Stimulated activated CD8-positive, alpha-beta memory T cell treated with anti-CD3 and anti-CD28 coated beads, Interleukin-15, amount 100 ng/mL, for 48 hours (primary cell): ENCODE results near the gene TMEM258.
A peak's percentile ranks its signal among the peaks of the same experiment; 100 is the strongest.

ENCODE experiments used
- DNase-seq, 2 donors: peaks; one replicate each; pipeline ENCODE4 v3.0.0-alpha.2; 2020; ENCODE audit warnings: low read depth in 2 of 2

TMEM258 gene

DNA sequence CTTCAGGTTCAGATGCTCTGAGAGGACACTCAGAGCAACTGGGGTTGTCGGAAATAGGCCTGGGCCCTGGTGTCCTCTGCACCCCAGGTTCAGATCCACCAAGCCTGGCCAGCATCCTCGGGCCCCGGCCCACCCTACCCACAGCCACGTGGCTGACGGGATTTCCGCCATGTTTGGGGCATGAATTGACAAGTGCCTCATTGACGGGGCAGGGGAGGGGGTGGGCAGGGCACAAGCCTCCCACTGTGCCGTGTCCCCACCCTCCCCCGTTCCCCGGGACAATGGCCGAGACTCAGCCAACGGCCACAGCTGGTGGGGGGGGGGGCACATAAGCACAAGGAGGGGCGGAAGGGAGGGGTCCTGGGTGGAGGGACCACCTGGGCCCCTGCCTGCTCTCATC lies 31.5 kb downstream of the TMEM258 start:
- no peak for DNase-seq

DNA sequence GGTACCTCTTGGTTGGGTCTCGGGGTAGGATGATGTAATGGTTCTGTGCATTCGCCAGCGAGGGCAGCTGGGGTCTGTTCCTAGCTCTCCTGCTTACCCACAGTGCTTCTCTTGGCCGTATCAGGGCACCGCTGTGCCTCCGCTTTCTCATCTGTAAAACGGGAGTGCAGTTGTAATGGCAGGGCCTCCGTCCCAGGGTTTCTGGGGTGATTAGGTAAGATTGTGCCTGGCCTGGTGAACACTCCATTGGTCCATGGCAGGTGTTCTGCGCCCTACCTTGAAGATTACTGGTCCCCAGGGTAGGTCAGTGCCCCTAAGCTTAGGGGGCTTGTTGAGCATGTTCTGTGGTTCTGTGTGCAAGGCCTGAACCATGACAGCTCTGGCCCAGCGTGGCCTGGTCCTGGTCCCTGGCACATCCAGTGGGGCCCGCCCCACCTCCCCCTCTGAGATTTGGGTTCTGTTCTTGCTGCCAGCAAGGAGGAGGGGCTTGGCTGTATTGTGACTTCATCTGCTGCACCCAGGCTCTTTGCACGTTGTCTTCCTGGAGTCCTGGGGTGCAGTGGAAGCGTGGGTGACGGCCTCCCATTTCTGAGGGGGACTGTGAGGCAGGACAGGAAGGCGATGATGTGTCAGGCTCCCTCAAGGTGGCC lies 35.1 kb downstream of the TMEM258 start:
- DNase-seq = no peak

DNA sequence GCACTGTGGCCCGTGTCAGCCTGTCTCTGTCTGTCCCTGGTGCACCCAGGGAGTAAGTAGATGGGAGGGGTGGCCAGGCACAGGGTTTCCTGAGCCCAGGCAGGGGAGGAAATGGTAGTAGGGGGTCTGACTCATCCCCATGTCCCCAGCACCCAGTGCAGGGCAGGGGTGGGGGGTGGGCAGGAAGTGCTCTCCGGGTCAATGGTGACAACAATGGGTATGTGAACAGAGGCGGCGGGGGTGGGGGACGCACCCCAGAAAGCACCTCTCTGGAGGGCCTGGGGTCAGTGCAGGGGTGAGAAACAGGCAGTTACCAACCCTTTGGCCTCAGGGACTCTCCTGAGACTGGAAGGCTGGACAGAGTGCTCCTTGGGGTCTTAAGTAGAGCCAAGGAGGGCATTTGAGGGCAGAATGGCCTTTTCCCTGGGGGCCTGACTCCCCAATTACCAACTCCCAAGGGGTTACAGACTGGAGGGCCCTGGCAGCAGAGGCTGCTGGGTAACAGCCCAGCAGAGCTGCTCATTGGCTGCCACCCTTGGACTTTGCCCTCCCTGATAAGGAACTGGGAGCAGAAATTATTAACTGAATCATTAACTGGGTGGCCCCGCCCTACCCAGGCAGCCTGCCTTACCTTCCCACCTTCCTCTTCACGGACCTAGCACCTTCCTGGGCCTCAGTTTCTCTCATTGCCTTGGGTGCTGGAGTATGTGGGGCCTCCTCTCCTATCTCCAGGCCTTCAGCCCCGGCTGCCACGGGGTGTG lies 35.8 kb downstream of the TMEM258 start:
- peak; percentile 13 to 44 for DNase-seq

DNA sequence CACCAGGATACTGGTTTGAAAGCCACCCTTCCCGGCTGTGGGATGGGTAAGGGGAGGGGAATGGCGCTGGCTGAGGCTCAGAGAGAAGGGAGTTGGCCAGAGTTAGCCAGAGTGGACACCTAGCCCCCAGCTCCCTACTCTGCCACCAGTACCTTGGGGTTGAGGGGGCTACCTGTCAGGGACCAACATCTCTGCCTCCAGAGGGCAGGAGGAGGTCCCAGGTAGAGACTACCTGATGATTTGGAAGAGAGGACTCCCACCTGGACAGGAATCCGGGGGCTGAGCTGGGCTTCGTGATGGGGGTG lies 36.3 kb downstream of the TMEM258 start:
- no peak for DNase-seq

DNA sequence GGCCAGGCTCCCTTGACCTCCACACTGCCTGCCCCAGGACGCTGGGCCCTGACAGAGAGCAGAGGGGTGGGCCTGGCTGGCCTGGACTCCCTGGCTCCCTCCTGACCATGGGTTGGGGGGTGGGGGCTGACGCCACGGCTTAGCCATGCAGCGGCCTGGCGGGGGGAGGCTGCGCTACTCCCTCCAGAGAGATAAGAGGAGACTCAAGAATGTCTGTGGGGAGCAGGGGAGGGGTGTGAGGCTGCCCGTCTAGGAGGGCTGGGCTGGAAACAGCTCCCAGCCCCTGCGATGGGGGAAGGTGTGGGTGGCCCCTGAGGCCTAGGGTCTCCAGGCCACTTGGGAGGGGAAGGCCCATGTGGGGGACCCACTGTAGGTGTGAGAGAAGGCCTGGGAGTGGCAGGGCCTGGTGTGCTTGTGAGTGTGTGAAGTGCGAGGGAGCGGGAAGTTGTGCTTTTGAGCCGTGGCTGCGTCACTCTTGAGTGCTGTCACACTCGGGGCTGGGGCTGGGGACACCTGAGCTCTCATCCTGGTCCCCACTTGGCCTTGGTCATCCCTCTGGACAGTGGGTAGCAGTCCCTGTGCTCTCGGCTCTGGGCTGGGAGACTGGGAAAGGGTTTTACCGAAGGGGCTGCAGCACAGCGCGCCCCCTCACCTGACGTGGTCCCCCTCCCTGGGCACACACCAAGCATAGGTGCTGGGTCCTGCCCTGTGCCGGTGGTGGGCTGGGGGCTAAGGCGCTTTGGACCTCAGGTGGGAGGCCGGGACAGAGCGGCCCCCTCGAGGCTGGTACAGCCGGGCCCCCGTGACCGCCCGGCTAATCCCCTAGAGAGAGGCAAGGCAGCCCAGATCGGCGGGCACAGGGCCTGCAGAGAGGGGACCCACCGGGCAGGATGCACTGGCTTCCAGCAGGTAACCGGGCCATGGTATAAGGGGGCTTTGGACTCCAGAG lies 37.6 kb downstream of the TMEM258 start:
- DNase-seq = no peak

DNA sequence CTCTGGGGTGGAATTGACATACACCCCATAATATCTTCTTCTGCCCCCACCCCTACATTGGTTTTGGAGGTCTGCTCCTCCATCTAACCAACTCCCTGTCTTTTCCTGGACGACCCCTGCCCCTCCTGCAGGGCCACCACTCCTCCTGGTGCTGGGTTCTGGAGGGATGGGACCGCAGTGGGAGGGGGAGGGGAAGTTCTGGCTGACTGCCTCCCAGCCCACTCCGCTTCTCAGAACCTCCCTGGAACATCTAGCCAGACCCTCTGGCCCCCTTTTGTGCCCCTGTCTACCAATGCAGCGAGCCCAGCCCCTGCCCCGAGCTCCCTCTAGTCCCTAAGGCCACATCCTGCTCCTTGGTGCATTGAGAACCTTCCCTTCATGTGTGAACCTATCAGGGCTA lies 38.7 kb downstream of the TMEM258 start:
- no peak for DNase-seq

DNA sequence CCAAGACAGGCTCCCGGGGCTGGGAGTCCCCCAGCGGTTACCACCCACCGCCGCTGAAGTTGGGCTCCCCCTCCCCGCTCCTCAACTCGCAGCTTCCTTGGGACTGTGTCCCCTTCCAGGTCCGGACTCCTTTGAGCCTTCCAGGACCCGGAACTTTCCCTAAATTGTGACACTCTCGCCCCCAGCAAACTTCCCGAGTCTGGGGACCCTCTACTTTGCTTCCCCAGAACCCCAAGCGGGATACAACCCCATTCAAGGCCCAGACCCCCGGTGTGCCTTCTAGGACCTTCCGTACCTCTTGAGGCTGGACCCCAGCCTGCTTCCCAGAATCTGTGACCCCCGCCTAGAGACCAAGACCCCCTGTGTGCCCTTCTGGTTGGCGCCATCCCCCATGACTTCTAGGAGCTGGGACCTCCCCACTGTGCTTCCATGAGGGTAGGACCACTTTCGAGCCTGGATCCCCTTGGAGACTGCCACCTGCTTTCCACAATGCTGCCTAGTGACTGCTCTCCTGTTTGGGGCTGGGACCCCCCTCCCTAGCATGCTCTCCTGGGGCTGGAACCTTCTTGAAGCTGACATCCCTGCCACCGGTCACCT lies 39.4 kb downstream of the TMEM258 start:
- DNase-seq = no peak

- DNase-seq = peak; percentile 42 to 49
Observed at GRCh38 chr11:61752117-61752924, 40.1 kb downstream of the TMEM258 start, which contains the start of gene MYRF. Gene MYRF, plus strand, starts transcription at chr11:61752636. Its CDS starts 109 bp downstream, at chr11:61752745.

DNA sequence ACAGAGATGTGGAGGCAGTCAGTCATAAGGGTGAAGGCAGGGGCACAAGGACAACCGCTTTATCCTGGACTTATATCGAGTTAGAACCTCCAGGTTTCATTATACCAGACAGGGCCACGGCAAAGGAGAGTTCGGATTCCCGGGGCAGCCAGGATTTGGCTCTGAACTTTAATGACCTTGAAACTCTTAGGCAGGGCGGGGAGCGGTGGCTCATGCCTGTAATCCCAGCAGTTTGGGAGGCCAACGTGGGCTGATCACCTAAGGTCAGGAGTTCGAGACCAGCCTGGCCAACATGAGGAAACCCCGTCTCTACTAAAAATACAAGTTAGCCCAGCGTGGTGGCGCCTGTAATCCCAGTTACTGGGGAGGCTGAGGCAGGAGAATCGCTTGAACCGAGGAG lies 41.0 kb downstream of the TMEM258 start:
- no peak for DNase-seq

GRCh38 chr11:61750631-61751273 lies 41.6 kb downstream of the TMEM258 start:
- no peak for DNase-seq

DNA sequence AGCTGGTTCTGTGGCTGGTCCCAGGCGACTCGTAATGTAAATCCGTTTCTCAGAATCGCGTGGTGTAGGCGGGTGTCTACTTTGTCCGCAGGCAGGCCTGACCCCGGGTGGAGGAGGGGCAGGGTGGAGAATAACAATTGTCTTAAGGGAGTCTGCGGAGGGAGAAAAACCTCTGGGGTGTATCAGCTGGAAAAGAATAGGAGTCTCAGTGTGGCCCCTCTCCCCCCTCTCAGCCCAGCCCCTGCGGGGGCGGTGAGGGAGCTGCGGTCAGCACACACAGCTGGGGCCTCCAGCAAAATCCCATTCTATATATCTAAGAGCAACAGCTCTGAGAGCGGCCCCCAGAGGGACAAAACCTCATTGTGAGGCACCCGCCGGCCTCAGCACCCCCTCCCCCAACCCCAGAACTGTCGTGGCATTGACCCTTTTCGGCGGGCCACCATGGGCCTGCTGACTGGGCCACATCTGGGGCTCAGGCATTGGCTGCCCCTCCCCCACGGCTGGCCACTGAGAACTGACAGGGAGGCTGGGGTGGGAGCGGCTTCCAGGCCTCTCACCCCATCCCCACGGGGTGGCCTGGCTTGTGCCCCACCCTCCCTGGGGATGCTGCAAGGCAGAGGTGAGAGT lies 42.7 kb downstream of the TMEM258 start:
- DNase-seq = no peak

- no peak for DNase-seq
Observed at GRCh38 chr11:61747967-61748285, 44.5 kb downstream of the TMEM258 start.

- DNase-seq = peak in 1 of 2 donors; percentile 16
Observed at GRCh38 chr11:61747192-61747966, 45.0 kb downstream of the TMEM258 start.

GRCh38 chr11:61746442-61747191 lies 45.8 kb downstream of the TMEM258 start:
- DNase-seq = no peak

DNA sequence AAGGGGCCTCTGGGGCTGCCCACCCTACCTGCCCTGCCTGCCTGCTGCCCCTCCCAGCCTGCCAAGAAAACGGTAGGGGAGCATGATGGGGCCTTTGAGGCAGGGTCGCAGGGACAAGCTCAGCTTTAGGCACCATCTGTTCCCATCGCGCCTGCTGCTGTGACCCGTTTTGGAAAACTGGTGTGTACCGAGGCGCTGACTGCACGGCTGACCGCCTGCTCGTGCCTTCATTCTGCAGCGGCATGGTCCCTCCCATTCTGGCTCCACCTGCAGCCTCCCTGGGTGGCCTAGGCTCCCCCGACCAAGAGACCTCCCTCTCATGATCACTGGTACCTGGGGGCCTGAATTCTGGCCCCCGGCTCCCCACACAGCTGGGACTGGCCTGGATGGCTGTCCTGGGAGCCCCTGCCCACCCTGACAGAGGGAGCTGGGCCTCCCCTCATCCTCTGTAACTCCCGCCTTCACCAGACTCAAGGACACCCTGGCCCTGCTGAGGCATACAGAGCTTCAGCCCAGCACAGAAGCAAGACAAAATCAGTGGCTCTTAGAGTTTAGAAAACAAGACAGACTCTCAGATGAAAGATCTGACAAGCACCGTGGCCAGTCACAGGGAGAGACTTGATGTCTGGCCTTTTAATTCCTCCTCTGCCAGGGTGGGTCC lies 46.5 kb downstream of the TMEM258 start:
- no peak for DNase-seq

DNA sequence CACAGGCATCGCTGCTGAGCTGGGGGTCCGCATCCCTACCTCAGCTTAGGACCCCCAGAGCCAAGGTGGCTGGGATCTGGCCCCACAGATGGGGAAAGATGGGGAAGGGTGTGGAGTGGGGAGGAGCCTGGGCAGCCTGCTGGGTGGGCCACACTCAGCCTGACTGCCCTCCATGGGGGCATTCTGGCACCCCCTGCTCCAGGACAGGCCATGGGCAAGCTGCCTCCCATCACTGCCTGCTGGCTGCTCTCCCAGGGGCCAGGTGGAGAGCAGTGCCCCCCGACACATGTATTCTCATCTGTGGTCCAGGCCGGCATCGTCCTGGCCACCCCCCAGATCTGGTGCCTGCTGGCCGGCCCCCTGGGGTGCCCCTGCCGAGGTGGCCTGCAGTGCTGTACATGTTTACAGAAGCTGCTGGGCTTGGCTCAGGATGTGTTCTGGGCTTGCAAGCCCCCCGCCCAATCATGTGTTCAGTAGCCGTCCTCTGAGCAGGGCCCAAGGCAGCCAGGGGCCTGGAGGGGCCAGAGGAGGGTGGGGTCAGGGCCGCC lies 47.7 kb downstream of the TMEM258 start:
- no peak for DNase-seq

DNA sequence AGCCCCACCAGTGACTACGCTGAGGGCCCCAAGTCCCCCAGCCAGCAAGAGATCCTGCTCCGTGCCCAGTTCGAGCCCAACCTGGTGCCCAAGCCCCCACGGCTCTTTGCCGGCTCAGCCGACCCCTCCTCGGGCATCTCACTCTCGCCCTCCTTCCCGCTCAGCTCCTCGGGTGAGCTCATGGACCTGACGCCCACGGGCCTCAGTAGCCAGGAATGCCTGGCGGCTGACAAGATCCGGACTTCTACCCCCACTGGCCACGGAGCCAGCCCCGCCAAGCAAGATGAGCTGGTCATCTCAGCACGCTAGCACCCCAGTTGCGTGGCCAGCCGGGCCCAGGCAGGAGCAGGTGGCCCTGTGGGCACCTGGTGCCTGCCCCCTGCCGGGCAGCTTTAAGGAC lies 48.2 kb downstream of the TMEM258 start:
- DNase-seq = no peak

DNA sequence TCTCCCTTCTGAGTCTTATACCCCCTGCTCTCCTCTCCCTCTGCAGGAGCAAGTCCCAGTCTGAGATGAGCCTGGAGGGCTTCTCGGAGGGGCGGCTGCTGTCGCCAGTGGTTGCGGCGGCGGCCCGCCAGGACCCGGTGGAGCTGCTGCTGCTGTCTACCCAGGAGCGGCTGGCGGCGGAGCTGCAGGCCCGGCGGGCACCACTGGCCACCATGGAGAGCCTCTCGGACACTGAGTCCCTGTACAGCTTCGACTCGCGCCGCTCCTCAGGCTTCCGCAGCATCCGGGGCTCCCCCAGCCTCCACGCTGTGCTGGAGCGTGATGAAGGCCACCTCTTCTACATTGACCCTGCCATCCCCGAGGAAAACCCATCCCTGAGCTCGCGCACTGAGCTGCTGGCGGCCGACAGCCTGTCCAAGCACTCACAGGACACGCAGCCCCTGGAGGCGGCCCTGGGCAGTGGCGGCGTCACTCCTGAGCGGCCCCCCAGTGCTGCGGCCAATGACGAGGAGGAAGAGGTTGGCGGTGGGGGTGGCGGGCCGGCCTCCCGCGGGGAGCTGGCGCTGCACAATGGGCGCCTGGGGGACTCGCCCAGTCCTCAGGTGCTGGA lies 48.8 kb downstream of the TMEM258 start:
- DNase-seq = no peak
